DND-41 (cell line): Measurements from ENCODE around the gene EGFL8.

ENCODE experiments used
- CTCF ChIP-seq: IDR thresholded peaks from 2 replicates; pipeline ENCODE4 v1.5.1; 2012; ENCODE audit warnings: borderline replicate concordance, low read length, moderate library complexity, mild to moderate bottlenecking; ENCODE audit not compliant: poor library complexity, severe bottlenecking; ENCODE audit errors: extremely low read depth
- EZH2 ChIP-seq: IDR thresholded peaks from 3 replicates; pipeline ENCODE4 v1.6.1; 2012; ENCODE audit warnings: borderline replicate concordance, low read depth, mild to moderate bottlenecking, moderate library complexity, low read length, inconsistent platforms; ENCODE audit not compliant: severe bottlenecking

DNA sequence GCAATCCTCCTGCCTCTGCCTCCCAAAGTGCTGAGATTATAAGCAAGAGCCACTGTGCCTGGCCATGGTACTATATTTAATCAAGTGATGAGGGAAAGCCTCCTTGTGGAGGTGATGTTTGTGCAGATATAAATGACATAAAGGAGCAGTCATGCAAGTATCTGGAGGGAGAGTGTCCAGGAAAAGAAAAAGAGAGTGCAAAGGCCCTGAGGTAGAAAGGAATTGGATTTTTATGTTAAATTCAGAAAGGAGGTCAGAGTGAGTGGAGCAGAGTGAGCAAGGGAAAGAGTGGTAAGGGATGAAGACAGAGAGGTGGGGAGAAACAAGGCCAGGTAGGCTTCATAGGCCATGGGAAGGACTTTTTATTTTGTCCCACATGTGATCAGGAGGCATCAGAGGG is 26.9 kb upstream of the EGFL8 start:
- TF ChIP-seq CTCF (no peak), EZH2 (no peak)
